HG03558 (cell line): ENCODE measurements around the gene SETD1B.

Source experiments
- ATAC-seq: cut with Tn5 transposase; IDR thresholded peaks from one replicate; pipeline ENCODE4 v1.9.1; 2021; ENCODE audit warnings: moderate number of reproducible peaks; ENCODE audit not compliant: unreplicated experiment; ENCODE audit errors: extremely low read depth

SETD1B gene

DNA sequence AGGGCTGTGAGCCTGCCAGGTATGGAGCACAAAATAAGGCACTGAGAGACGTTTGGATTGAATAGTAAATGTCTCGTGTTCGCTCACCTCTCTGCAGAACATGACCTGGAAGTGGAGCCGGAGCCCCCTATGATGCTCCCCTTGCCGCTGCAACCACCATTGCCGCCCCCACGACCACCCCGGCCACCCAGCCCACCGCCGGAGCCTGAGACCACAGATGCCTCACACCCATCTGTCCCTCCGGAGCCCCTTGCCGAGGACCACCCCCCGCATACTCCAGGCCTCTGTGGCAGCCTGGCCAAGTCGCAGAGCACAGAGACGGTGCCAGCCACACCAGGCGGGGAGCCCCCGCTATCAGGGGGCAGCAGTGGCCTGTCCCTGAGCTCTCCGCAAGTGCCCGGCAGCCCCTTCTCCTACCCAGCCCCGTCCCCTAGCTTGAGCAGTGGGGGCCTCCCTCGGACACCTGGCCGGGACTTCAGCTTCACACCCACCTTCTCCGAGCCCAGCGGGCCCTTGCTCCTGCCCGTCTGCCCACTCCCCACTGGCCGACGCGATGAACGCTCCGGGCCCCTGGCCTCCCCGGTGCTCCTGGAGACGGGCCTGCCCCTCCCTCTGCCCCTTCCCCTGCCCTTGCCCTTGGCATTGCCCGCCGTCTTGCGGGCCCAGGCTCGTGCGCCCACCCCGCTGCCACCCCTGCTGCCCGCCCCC is 18.7 kb downstream of the SETD1B start:
- no peak for ATAC-seq

DNA sequence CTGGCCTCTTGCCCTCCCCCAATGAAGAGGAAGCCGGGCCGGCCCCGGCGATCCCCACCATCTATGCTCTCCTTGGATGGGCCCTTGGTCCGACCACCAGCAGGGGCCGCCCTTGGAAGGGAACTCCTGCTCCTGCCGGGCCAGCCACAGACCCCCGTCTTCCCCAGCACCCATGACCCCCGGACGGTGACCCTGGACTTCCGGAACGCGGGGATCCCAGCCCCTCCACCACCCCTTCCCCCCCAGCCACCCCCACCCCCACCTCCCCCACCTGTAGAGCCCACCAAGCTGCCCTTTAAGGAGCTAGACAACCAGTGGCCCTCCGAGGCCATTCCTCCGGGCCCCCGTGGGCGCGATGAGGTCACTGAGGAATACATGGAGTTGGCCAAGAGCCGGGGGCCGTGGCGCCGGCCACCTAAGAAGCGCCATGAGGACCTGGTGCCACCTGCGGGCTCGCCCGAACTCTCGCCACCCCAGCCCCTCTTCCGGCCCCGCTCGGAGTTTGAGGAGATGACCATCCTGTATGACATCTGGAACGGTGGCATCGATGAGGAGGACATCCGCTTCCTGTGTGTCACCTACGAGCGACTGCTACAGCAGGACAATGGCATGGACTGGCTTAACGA is 19.4 kb downstream of the SETD1B start:
- no peak for ATAC-seq

DNA sequence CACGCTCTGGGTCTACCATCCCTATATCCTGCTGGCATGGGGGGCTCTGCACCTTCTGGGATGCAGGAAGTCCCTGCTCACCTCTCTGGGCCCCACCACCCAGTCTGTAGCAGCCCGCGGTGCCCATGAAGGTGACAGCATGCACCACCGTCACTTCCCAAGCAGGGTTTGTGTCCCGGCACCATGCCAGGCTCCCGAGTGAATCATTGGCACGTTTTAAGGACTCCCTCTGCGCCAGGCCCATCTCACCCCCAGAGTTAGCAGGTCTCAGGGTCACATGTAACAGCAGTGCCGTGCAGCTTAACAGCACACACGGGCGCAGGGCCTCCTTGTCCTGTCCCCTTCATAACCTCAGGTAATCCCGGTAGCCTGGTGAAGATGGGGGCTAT is 19.9 kb downstream of the SETD1B start:
- no peak for ATAC-seq

DNA sequence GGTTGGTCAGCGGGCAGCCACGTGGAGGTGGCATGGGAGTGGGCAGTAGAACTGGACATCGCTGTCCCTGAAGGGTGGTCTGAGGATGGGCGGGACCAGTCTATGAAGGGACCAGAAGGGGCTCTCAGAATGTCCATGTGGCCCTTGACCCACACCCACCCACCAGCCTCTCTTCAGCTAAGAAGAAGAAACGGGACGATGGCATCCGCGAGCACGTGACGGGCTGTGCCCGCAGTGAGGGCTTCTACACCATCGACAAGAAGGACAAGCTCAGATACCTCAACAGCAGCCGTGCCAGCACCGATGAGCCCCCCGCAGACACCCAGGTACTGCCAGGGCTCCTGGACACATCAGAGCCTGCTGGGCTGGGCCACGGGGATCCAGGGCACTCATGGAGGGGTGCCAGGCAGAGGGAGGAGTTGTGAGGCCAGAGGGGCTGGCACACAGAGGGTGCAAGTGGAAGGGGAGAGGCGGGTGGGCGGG is 21.3 kb downstream of the SETD1B start:
- ATAC-seq = no peak

DNA sequence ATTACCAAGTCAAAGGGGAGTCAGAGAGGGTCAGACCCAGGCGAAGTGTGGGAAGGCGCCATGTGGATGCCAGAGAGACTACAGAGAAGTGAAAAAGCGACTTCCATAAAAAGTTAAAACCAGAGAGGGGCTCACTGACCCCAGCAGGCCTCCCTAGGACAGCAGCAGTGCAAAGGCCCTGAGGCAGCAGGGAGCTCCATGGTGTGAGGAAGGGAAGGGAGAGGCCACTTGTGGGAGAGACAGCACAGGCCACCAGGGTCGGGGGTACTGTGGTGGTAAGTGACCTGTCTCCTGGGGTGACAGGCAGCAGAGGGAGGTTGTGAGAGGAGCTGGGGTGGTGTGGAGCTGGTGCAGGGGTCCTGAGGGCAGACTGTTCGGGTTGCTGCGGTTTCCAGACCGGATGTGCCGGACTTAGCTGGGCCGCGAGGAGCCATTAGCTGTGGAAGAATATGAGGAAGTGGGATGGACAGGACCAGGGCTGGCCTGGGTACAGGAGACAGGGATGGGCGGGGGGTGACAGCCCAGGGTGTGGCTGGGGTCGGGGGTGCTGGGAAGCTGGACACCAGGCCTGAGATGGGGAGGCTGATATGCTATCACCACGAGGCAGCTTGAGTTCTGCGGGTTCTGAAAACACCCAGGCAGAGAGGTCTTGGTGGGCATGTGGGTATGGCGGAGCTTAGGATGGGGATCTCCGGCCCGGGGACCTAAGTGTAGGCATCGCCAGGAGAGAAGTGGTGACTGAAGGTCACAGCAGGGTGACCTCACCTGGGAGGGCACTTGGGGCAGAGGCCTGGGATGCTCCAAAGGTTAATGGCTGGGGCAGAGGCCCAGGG is 22.7 kb downstream of the SETD1B start:
- ATAC-seq = no peak

DNA sequence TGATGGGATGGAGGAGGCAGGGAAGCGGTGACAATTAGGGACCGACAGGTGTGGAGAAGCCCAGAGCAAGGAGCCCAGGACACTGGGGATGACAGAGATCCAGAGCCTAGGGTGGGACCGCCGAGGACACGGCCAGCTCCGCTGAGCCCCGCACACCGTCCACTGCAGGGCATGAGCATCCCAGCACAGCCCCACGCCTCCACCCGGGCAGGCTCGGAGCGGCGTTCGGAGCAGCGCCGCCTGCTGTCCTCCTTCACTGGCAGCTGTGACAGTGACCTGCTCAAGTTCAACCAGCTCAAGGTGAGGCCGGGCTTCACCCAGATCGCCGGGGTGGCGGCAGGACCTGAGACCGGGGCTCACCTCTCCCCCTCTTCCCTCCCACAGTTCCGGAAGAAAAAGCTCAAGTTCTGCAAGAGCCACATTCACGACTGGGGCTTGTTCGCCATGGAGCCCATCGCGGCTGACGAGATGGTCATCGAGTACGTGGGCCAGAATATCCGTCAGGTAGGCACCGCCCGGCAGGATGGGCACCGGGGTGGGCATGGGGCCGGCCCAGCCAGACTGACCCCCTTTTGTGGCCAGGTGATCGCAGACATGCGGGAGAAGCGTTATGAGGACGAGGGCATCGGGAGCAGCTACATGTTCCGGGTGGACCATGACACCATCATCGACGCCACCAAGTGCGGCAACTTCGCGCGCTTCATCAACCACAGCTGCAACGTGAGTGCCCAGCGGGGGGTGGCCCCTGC is 23.7 kb downstream of the SETD1B start:
- ATAC-seq = no peak

DNA sequence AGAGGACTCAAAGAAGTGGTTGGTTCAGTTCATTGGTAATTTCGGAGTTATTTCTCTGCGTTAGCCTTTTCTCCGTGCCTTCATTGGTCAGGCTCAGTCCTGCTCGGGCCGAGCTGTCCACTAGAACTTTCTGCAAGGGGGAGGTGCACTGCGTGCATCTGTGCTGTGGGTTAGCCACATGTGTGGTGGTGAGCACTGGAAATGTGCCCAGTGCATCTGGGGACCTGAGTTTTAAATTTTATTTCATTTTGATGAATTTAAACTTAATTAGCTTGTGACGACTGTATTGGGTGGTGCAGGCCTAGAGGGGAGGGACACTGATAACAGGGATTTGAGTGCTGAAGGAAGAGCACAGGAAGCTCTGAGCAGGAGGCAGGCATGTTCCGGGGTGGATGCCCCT is 24.5 kb downstream of the SETD1B start:
- no peak for ATAC-seq

DNA sequence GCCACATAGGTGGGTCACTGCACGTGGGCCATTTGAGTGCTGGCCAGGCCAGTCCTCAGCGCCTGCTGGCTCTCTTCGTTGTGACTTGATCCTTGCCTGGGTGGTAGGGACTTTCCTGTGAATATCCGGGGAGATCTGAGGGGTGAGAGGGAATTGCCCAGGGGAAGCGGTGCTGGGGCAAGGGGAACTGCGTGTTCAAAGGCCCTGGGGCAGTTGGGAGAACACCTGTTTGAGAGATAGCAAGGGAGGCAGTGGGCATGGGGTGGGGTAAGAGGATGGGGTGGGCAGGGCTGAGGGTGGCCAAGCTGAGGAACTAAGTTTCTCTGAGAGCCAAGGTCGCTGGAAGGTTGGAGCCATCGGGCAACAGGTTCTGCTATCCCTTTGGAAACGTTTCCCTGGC is 25.0 kb downstream of the SETD1B start:
- ATAC-seq = no peak

DNA sequence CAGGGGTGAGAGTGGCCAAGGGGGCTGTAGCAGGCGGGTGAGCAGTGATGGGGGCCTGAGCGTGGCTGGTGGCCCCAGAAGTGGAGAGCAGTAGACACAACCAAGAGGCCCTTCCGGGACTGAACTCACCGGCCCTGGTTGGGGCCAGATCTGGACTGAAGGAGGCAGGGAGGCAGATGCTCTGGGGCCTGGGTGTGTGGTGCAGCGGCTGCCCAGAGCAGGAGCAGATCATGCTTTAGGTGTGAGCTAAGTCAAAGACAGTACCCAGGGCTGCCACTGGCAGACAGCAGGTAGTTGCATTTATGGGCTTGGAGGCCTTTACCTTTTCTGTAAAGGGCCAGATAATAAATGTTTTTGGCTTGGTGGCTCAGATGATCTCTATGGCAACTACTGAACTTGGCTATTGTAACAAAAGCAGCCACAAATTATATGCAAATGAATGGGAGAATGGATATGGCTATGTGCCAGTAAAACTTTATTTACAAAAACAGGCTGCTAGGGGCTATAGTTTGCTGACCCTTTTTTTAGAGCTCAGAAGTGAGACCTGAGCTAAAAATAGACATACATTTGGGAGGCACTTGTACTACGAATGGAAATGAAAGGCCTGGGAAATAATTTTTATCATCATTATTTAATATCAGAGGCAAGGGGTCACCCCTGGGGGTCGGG is 25.6 kb downstream of the SETD1B start:
- ATAC-seq = no peak

DNA sequence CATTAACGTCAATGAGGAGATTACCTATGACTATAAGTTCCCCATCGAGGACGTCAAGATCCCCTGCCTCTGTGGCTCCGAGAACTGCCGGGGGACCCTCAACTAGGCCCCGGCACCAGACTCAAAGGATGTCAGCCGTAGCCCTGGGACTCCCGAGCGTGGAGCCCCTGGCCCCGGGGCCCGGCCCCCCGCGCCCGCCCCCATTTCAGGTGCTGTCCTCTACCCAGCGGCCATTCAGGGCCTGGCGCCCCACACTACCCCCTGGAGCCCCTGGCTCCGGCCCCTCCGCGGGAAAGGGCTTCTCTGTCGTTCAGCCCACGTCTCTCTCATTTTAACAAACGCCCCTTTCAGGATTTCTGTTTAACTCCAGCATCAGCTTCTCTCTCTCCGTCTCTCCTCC is 26.3 kb downstream of the SETD1B start:
- no peak for ATAC-seq

DNA sequence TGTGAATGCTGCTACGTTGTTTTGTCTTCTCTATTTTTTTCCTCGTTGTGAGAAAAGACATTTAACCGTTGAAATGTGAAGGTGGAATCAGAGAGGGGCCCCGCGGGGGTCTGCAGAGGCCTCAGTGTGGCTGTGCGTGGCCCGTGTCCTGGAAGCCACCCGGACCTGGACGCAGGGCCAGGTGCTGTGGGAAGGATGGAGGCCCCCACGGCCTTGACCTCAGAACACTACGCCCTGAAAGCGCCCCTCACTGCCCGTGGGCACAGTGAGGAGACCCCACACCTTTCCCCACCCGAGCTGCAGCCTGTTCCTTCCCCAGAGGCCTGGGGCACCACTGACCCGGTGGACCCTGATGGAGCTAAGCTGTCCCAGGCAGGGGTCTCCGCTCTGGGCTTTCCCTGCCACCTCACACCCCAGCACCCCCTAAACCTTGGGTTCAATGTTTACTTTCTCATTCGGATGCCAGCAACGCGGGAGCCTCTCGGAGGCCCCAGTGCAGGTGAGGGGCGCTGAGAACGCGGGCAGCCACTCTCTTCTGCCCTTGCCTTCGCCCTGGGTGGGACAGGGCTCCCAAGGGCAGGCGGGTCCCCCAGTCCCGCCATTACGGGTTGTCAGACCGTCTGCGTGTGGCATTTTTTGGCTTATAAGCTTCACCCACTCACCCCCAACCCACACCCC is 26.9 kb downstream of the SETD1B start:
- no peak for ATAC-seq

DNA sequence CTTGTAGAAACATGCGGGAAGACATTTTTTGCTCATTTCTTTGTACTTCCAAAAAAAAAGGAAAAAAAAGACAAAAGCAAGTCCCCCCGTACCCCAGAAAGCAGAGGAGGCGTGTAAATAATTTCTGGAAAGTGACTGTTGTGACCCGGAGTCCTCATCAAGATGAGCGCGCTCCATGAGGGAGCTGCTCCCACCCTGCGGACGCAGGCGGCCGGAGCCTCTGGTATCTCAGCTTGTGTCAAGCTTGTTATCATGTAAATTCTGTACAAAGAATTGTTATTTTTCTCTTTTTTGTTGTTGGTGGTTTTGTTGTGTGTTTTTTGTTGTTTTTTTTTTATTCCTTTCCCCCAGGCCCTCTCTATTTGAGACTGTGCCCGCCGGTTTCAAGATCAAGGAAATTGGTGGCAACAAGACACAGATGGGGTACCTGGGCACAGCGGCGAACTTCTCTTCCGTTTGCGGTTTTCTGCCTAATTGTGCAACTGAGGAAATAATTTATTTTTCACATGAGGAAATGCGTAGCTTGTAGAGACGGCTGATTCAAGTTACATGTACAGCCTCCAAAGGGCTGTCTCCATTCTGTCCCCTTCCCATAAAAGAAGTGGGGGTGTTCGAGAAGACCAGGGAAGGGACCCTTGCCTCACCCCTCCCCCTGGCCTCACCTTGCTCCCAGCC is 27.9 kb downstream of the SETD1B start:
- ATAC-seq = no peak

DNA sequence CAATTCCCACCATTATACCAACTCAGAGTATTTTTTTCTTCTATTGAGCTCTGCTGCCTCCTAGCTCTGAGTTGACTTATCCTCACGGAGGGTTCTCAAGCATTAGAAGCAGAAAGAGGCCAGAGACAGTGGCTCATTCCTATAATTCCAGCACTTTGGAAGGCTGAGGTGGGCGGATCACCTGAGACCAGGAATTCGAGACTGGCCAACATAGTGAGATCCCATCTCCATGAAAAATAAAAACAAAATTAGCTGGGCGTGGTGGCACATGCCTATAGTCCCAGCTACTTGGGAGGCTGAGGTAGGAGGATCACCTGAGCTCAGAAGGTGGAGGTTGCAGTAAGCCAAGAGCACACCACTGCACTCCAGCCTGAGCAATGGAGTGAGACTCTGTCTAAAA is 33.9 kb downstream of the SETD1B start:
- no peak for ATAC-seq

DNA sequence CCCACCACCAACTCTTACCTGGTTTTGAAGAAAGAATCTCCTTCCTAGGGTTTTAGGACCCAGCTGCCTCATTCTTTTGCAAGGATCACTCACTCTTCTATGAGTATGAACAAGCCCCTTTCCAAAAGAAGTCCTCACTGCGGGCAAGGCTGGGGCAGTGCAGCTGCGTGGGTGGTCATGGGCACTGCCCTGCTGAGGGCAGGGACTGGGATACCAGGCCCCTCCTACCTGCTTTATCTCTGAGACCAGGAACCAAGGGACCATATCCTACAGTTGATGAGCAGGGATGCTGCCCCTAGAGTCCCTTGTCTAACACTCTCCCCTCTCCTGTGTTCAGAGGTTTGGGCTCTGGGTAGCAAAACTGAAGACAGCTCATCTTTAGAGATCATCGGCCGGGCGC is 34.3 kb downstream of the SETD1B start:
- no peak for ATAC-seq

DNA sequence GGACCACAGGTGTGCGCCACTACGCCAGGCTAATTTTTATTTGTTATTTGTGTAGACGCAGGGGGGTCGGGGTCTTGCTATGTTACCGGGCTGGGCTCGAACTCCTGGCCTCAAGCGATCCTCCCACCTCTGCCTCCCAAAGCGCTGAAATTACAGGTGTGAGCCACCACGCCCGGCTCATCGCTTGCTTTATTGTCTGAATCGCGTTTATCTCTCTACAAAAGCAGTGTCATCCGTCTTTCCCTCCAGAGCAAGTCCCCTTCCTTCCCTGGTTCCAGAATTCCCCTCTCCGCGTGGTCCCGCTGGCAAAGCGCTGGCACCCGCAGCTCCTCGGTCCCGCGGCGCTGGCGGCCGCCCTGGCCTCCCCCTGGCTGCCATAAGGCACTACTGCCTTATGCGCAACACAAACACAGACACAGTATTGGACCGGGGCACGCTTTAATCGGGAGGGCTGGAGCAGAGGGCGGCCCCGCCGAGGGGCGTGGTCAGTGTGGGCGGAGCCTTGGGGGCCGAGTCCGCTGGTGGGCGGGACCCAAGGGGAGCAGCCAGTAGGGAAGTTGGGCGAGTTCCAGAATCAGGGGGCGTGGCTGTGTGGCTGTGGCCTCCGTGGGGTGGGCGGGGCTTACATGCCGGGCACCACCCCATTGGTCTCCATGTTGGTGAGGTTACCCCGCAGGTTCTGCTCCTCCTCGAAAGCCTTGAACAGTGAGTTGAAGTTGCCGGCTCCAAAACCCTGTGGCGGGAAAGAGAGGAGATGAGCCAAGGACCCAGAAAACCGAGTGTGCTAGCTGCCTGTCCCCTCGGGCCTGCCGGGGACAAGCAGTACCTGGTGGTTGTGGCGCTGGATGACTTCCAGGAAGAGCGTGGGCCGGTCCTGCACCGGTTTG is 35.5 kb downstream of the SETD1B start:
- peak; percentile 68 for ATAC-seq

DNA sequence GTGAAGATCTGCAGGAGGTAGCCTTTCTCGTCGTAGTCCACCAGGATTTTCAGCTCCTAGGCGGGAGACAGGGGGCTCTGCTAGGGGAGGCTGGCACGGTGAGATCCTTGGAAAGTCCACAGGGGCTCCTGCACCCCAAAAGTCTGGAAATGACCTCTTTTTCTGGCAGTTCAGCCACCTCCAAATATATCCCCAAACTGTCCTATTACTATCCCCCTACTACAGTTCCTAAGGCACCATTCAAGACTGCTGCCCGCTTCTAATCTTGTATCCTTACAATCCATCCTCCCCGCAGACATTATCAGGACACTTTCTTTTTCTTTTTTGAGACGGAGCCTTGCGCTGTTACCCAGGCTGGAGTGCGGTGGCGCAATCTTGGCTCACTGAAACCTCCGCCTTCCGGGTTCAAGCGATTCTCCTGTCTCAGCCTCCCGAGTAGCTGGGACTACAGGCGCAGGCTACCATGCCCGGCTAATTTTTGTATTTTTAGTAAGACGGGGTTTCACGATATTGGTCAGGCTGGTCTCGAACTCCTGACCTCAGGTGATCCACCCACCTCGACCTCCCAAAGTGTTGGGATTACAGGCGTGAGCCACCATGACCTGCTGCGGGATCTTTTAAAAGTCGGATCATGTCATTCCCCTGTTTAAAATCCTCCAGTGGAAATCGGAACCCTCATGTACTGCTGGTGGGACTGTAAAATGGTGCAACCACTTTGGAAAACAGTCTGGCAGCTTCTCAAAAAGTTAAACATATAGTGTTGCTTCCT is 36.4 kb downstream of the SETD1B start:
- ATAC-seq = no peak

DNA sequence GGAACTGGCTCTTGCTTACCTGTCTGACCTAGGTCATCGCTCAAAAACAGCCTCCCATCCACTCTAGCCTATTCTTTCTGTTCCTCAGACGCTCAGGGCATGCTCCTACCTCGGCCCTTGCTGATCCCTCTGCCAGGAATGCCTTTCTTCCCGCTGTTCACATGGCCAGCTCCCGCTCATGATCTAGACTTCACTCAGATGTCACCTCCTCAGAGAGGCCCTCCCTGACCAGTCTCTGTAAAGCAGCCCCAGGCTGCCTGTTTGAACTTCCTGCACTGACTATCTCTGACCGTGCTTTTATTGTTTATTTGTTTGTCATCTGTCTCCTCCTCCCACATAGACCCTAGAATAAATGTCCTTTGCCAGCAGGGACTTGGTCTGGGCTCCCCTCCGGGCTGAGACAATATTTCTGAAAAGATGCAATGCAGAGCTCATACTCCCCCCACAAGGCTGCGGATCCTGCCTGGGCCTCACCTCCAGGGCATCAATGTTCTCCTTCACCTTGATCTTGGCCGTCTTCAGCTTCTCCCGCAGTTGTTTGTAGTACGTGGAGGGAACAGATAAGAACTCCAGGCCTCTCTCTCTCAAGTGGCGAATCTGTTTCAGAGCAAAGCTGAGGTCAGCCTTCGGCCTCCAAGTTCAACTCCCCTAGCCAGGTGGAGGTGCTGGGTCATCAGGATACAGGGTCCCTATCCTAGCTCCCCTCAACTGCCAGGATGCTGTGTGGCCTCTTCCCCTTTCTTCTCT is 39.6 kb downstream of the SETD1B start:
- ATAC-seq = no peak
